Endometrial microvascular endothelial cells (primary cell): ENCODE data around the gene SPP2. TPM values are rescaled to one million over a fixed set of nuclear protein-coding genes. Genes with fewer than 3 reads are reported as not detected.

Source experiments
- in situ Hi-C: cut with HindIII; loops from 2 replicates; pipeline ENCODE4 v1.10.0; 2017; ENCODE audit warnings: low sequenced_read_pairs, low pct_unique_long_range_greater_than_20kb; ENCODE audit errors: inconsistent ontology term
- total RNA-seq: library from RNA; depleted of rRNA; stranded (reverse); fragments of >200 nt; gene quantifications from one replicate; pipeline ENCODE4 v1.2.3, GENCODE V29; 2015; ENCODE audit errors: inconsistent ontology term

SPP2 gene
- total RNA-seq, 1 donor from 2014 or later, result not detected

- in situ Hi-C loops, result no loop called here
Observed at GRCh38 chr2:234078129-234078528, 27.6 kb downstream of the SPP2 start.

DNA sequence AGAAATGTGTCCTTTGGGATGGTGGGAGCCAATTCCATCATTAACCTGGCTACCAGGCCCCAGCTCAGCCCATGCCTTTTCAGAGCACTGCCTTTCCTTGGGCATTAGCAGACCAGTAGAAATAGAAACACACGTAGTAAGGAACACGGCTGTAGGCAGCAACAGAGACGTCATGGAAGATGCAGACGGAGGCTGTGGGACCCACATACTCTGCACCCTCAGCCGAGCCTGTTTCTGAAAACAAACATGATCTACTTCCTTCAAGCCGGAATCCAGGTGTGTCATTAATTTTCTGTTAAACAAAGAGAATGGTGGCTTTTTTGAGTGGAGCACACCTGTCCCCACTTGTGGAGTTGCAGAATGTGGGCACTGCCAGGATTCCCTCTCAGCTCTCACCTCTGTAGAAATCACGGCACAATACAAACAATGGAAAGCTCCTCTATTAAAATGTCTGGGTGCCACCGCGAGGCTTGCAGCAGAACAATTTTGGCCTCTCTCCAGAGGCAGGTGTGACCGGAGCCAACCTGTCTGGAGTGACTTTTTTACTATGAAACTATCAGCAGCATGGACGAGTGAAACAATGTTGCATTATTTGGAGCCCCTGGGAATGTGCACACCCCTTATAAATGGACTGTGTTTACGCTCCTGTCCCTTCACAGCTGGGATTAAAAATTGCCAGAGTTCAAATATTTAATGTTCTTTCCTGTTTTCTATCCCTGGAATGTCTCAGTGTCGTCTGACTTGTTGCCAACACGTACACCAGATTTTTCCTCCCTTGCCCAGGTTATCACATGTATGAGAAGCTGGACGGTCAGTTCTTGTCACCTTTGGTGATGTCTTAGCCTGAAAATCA is 31.7 kb downstream of the SPP2 start:
- in situ Hi-C loops, result no loop called here

GRCh38 chr2:234083572-234084348 is 33.3 kb downstream of the SPP2 start:
- in situ Hi-C loops, result no loop called here

DNA sequence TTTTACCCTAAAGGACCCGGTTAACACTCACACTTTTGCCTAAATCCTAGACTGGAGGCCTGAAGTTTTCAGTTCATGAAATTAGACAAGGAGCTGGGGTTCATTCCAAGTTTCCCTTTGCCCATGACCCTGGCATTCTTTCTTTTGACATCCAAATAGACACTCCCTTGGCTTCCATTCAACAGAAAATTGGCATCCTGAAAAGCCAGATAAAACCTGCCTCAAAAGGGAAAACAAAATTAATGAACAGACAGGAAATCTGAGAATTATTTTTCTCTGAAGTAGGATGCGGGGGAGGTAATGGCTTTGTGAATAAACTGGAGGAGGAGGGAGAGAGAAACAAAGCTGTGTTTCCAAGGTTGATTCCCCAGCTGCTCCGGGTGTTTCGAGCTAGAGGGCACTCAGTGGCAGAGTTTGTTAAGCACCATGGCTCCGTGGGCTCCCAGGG is 41.0 kb downstream of the SPP2 start:
- in situ Hi-C loops, result no loop called here

DNA sequence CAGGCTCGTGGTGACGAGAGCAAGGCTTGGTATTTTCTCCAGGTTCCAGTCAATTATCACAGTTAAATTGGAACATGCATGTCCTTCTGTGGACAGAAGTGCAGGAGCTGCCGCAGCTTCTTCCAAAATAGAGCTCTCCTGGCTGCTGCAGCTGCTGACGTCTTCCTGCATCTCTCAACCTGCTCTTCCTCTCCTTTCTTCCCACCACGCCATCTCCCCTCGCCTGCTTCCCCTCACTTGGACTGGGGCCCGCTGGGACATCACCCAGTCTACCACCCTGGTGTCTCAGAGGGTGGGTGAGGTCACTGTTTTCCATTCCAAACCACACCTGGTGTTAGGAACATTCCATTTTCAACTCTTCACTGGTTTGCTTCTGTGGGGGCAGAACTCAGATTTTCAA is 41.4 kb downstream of the SPP2 start:
- in situ Hi-C loops, result no loop called here

DNA sequence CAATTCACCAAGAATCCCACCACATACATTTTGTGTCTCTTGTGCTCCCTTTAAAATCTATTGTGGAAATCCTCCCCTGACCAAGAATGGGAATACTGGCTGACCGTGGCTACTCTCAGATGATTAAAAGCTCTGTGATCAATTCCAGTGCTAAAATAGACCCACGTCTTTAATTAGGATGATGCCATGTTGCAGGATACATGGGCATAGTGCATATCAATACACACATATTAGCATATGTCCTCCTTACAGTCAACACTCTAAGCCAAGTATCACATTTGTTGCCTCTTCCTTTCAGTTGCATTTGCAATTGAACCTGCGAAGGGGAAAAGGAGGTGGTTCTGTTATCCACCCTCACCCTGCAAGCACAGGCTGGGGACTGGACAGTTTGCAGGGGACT is 41.8 kb downstream of the SPP2 start:
- in situ Hi-C loops, result no loop called here

DNA sequence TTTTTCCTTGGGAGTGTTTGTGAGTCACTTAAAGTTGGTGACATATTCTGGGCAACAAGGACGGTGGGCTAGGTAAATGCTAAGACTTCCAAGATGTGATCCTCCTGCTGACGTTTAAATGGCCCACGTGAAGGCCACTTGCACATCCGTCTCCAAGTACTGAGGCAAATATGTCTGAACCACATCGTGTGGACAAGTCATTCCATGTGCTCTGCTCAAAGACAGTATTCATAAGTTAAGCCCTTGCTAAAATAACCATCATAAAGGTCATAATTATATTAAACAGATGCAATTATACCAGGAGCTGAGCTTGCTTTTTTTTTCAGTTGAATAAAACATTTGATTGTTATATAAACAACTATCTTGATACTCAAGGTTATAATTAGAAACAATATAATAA is 44.8 kb downstream of the SPP2 start:
- in situ Hi-C loops, result no loop called here

- in situ Hi-C loops, result no loop called here
Observed at GRCh38 chr2:234096164-234096563, 45.7 kb downstream of the SPP2 start.

GRCh38 chr2:234098681-234099080 is 48.2 kb downstream of the SPP2 start:
- in situ Hi-C loops, result no loop called here

DNA sequence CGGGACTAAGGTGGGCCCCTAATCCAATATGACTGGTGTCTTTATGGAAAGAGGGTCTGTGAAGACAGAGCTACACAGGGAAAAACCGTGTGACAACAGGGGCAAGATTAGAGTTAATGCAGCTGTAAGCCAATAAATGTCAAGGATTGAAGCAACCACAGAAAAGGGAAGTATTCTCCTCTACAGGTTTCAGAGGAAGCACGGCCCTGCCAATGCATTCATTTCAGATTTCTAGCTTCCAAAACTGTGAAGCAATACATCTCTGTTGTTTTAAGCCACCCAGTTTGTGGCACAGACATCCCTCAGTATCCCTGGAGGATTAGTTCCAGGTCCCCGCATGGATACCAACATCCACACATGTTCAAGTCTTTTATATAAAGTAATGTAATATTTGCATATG is 48.8 kb downstream of the SPP2 start:
- in situ Hi-C loops, result no loop called here

- in situ Hi-C loops, result no loop called here
Observed at GRCh38 chr2:234100686-234101085, 50.2 kb downstream of the SPP2 start.

GRCh38 chr2:234102112-234102511 is 51.6 kb downstream of the SPP2 start:
- in situ Hi-C loops, result no loop called here

DNA sequence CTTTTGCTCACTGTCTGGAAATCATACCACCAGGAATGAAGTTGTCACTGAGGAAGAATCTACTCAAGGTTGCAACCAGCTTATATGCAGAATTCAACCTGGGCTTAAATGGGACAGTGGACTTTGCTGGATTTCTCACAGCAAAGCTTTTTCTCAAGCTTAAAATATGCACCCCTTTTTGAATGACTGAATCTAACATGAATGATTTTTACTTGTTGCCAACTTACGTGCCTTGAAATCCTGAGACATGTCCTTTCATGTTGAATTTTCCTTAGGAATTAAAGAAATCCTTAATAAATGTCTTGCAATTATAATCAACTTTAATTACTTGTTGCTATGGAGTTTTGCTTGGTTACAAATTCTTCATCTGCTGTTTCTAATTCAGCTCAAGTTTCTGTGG is 57.4 kb downstream of the SPP2 start:
- in situ Hi-C loops, result no loop called here

DNA sequence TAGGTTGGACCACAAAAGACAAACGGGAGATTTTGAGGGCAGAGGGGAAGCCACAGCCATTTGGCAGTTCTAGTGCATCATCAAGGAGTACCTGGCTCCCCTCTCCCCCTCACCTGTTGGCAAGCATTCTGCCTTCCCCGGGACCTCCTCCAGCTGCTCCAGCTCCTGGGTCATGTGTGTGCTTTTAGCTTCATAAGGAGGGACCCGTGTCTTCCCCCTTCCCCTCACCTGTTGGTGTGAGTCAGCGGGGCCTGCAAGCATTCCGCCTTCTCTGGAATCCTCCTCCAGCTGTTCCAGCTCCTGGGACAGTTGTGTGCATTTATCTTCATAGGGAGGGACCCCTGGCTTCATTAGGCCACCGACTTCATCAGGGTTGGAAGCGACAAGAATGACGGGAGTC is 58.8 kb downstream of the SPP2 start:
- in situ Hi-C loops, result no loop called here

DNA sequence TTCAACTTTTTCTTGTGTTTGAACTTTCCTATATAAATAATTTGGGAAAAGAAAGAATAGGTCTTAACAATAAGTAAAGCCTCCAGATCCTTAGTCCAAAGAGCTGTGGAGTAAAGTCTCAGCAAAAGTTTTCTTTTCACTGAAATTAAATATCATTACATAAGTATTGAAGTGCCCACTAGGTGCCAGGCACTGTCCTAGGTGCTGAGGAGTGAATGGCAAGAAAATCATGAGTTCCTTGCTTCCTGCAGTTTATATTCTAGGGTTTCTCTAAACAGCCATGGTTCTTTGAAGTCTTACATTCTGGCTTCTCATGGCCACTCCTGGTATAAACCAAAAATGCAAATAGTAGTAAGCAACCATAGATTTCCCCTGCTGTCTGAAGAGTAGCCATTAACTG is 59.7 kb downstream of the SPP2 start:
- in situ Hi-C loops, result no loop called here

DNA sequence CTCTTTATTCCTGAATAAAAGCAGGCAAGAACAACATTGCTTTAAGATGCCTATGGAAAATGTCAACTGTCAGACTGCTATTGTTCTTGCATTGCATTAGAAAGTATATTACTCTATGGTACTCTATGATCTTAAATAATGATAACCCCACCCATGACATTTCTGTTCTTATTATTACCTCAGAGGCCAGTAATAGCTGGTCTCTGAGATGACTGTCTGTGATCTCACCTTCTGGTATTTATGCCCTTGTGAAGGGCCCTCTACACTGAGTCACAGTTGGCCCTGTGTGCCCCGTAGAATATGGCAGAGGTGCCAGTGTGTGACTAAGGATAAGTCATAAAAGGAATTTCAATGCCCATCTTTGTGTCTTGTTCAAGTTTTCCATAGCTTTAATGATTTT is 61.0 kb downstream of the SPP2 start:
- in situ Hi-C loops, result no loop called here

GRCh38 chr2:234116010-234116409 is 65.5 kb downstream of the SPP2 start:
- in situ Hi-C loops, result no loop called here

DNA sequence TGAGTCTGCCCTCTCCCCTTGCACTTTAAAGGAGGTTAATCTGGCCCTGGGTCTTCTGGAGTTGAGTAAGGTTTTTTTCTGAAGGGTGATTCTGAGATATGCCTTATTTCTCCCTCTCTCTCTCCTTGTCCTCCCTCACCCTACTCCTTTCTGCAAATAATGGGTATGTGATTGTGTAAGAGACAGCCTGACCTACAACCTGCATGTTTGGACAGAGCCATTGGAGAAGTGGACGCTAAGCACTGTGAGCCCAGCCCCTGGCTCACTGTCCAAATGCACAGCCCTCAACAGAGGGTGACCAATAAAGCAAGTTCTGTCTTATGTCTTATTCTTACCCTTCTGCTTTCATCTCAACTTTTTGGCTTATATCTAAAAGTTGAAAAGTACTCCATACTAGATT is 71.5 kb downstream of the SPP2 start:
- in situ Hi-C loops, result no loop called here

DNA sequence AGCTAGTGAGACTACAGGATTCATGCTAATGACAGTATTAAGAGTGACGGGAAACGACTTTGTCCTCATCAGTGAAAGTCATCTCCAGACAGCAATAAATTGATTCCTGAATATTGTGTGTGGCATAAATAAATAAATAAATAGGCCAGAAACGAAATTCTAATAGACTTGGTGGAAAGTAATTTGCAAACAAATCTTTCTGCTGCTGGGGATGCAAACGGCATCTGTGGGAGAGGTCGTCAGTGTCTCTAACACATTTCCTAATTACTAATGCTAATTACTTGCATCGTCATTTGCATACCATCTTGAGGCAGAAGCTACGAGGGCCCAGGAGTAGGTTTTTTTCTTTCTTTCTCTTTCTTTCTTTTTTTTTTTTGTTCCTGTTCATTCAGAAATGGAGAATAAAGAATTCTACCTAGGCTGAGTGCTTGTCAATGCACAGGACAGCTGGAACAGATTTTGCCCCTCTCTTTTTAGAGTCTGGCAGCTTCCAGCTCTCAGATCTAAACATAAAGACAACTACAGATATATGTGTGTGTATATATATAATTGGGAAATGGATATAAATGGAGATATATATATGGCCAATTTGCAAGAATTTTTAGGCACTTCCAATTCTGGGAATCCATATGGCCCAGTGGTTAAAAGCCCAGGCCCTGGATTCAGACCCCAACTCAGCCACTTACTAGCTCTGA is 75.1 kb downstream of the SPP2 start:
- in situ Hi-C loops, result no loop called here

GRCh38 chr2:234126146-234126470 is 75.6 kb downstream of the SPP2 start:
- in situ Hi-C loops, result no loop called here
